ENCODE data around the gene ADD2.
"Not testable (repeated sequence)": the region's sequence is repeated elsewhere in the genome, so short reads cannot be mapped to it uniquely, and the experiment has no call there.

The ADD2 gene

DNA sequence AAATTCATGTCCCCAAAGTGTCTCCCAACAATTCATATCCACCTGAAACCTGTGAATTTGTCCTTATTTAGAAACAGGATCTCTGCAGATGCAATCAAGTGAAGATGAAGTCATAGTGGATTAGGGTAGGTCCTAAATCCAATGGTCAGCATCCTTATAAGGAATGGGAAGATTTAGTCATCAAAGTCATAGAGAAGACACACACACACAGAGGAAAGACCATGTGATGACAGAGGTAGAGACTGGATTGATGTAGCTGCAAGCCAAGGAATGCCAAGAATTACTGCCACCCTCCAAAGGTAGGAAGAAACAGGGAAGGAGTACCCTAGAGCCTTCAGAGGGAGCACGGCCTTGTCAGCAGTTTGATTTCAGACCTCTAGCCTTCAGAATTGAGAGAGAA lies 17.7 kb downstream of the ADD2 start:
- DNase-seq: no peak

DNA sequence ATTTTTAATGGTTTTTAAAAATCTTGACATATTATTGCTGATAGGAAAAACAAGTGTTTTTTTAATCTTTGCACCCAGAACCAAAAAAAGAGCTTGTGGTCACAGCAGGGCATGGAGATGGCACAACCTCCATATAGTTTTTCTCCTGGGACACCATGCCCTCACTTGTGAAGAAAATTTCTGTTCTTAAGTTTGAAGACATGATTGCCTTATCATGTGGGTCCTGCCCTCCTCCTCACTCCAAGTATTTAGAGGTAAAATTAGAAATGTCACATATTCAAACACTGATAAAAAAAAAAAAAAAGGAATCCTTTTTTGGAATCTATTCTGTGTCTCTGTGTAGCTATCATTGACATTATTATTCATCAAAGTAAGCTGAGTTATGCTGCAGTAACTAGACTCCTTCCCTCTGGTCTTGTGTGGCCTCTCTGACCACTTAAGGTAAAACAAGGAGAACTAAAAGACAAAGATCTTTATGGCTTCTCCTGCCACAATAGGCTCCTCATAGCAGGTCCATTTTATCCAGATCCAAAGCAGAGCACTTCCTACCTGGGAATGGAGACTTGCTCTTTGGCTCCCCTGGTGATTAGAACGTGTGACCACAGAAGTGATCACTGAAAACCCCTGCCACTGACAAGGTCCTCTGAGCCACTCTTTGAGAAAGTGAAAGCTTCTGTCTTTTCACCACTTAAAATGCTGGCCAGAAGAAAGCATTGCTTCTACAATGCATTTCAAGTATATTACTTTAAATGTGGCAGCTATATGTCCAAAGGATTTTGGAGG lies 19.8 kb downstream of the ADD2 start:
- DNase-seq: no peak

- DNase-seq: no peak
These were observed 20.7 kb downstream of the ADD2 start for GRCh38 chr2:70747284-70747683.

DNA sequence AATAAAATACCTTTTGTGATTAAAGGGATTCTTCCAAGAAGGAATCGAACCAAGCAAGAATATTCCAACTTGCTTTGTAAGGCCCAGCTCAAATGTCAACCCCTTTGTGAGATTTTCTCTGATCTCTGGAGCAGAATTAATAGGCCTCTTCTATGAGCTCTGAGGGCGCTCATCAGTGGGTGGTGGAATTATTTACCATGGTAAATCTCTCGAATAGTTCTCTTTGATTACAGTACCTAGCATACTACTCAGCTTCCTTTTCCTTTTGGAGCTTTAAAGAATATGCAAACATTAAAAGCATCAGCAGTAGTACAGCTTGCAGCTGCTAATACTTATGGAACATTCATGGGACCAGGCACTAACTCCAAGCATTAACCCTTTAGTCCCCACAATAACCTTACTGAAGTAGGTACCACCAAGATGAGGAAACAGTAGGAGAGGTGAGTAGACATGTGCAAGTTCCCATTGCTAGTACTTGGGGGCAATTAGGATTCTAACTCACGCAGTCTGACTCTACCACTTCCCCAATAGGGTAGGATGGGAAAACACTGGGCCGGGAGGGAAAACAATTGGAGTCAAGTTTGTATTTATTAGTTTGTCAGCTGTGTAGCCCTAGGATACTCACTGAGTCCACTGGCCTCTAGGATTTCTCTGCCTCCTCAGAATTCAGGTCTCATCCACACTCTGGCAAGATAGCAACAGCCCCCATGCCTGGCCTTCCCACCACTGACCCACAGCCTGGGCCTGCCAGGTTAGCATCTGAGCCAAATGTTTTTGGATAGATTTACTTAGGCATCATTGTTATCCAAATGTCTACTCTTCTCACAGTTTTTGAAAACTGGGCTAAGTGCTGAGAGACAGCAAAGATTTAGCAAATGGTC lies 21.7 kb downstream of the ADD2 start:
- DNase-seq: no peak

DNA sequence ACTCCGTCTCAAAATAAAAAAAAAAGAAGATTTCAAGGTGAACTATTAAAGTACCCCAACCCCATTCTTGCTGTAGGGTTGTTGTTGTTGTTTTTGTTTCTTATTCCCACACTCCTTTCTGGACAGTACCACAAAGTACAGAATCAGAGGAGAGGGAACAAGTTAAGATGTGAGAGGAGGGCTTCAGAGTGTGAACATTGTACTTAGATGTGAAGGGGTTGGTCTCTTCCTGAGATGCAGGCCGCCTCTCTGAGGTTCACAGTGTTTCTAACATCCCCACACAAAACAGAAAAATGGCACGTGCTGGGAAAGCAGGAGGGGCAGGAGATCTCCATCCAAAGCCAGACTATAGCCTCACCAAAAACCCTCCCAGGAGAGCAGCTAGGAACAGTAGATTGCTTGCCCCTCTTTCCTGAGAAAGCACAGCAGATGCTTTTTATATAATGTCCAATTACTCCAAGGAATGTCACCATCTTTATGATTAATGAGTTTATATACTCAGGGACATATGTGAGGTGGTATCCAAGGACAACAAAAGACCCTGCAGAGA lies 22.6 kb downstream of the ADD2 start:
- DNase-seq: no peak

DNA sequence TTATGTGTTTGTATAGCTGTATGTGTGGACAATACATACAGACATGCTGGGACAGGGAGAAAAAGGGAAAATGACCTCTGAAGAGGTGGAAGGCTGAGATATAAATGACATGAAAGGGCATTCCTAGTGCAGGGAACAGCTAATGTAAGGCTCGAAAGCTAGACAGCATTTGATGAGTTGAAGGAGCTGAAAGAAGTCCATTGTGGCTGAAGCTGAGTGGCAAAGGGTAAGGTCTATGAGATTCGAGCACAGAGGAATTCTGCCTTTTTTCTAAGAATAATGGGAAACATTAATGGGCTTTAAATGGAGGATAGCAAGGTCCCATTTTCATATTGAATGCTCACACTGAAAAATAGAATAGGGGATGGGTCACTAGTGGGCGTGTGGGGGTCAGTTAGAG lies 23.6 kb downstream of the ADD2 start:
- no peak for DNase-seq

DNA sequence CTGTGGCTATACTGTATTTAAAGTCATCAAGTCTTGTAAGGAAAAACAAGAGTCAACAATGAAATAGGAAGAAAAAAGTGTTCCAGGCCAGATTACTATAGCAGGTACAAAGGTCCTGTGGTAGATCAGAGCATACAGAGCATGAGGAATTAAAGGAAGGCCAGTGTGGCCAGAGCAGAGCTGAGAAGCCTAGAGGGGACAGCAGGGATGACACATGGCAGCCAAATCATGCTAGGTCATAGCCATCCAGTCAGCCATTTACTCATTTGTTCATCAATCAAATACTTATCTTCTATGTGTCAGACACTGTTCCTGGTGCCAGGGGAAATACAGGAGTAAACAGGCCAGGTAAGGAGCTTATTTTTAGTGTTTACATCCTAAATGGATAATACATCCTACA lies 24.3 kb downstream of the ADD2 start:
- DNase-seq: no peak

DNA sequence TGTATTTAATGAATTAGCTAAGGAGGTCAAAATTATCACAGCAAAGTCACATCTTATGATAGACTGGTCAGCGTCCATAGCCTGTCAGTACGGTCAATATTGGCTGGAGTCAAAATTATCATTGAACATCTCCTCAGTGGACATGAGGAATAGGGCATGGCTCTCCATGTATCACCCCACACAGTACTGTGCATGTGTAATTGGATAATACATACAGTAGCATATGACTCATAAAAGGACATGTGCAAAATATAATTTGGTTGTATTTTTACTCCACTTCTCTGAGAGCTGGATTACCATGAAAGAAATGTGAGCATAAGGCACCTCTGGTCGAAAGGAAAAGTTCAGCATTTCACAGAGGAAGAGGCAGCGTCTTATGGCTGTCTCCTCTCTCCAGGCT lies 24.9 kb downstream of the ADD2 start:
- no peak for DNase-seq

GRCh38 chr2:70739492-70739891 lies 28.5 kb downstream of the ADD2 start:
- DNase-seq: not testable (repeated sequence)

DNA sequence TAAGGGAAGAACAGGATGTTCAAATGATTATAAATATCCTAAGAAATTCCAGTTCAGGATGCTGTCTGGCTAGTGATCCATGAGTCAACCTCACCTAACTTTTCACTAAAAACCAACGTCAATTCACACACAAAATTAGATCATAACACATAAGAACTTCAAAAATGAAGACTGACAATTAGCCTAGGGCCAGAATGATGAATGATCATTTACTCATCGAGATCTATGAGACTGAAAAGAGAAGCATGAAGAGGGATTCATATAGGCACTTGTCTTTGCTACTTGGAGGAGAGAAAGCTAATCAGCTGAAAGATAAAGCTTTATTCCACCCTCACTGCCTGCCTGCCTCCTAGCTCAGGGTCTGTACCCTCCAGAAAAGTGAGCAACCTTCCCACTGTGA lies 29.8 kb downstream of the ADD2 start:
- DNase-seq: no peak

- DNase-seq: no peak
These were observed 32.9 kb downstream of the ADD2 start for GRCh38 chr2:70735071-70735470.

DNA sequence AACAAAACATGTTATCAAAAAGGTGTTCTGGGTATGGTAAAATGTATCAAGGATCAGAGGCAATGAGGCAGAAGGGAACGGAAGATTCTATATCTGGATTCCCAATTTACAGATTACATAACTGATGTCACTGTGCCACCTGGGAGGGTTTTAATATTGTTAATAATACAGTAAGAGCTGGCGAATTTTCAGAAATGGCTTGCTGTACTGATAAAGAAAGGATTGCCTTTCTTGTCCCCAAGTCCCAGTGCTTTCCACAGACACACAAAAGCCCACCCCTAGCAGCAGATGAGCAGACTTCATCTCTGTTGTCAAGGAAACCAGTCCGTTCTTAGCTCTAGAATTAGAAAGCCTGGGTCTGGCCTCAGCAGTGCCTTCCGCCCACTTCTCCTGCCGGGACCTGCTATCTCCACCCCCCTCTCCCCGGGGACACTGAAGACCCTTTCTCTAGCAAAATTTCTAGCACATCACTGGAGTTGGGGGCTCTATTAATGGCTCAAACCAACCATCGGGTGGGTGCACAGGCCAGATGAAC lies 34.3 kb downstream of the ADD2 start:
- DNase-seq: no peak

DNA sequence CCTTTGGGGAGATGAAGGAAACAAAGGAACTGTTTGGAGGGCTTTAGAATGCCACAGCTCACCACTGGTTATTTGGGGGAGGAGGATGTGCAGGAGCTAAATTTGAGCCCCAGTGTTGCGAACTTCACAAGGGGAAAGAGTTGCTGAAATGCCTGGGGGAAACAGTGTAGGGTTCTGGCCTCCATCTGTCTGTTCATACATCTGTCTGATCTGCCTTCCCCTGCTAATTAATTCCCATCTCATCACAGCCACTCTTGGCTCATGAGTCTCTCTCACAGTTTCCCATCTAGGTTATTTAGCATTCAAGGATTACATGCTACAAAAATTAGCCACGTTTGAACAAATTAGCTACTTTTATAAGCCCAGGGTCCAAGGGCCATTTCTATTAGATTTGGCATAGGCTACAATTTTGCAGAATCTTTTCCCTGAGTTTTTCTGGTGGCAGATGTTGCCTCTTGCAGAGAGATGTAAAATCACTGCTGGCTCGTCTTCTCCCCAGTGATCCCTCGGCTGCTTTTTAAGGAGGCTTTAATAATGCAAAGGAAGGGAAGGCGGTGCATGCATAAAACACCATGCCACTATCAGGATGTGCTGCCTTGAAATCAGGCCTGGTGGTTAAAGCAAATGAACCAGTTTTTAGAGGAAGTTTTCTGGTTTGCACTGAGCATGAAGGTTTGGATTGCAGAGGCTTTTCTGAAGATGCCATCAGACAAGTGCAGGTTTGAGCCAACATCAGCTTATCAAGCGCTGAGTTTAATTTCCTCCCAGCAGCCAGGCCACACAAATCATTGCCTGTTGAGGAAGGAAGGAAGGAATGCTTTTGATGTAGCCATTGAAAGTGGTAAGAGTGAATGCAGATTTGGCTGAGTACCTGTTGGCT lies 35.0 kb downstream of the ADD2 start:
- no peak for DNase-seq

DNA sequence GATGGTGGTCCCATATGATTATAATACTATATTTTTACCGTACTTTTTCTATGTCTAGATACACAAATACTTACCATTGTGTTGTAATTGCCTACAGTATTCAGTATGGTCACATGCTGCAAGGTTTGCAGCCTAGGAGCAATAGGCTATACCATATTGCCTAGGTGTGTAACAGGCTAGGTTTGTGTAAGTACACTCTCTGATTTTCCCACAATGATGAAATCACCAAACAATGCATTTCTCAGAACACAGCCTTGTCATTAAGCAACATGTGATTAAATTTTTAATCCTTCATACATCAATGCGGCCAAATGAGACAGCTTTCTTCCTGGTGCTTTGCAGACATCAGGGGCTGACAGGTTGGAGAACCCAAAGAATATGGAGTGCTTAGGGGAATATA lies 37.3 kb downstream of the ADD2 start:
- DNase-seq: no peak

GRCh38 chr2:70729647-70730046 lies 38.4 kb downstream of the ADD2 start:
- no peak for DNase-seq

- no peak for DNase-seq
These were observed 39.9 kb downstream of the ADD2 start for GRCh38 chr2:70728128-70728527.

DNA sequence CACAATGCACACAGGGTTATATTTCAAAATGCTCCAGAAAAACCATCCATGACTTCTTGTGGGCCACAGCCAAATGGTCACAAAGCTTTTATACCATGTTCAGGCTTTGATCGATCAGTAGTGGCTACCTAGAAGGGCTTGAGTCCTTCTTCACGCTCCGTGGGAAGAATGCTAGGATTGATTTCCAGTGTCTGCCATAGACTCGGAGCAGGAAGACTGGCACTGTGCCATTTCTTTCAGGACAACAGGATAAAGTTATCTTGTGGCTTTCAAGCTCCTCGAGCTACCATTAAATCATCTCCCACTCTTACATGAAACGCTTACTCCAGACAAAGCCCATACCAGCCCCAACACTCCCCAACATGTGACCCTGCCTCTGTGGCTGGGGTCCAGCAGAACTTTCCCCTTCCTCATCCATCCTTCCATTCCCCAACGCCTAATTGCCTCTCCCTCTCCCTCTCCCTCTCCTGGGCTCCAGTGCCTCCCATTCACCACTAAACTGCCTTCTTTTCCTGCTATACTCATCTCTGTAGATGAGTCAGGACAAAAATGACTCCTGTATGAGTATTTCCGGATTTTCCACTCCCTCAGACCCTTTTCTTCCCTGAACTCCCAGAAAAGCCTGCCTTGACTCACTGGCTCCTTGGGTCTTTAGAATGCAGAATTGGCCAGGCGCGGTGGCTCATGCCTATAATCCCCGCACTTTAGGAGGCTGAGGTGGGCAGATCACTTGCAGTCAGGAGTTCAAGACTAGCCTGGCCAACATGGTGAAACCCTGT lies 40.9 kb downstream of the ADD2 start:
- DNase-seq: no peak

DNA sequence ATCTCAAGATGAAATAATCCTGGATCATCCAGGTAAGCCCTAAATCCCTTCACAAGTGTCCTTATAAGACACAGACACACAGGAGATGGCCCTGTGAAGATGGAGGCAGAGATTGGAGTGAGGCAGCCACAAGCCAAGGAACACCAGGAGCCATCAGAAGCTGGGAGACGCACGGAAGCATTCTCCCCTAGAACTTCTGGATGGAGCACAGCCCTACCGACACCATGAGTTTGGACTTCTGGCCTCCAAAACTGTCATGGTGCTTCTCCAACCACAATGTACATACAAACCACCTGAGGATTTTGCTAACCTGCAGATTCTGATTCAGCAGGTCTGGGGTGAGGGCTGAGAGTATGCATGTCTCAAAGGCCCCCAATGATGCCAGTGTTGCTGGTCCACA lies 42.5 kb downstream of the ADD2 start:
- DNase-seq: no peak

- no peak for DNase-seq
These were observed 43.6 kb downstream of the ADD2 start for GRCh38 chr2:70724366-70724765.

DNA sequence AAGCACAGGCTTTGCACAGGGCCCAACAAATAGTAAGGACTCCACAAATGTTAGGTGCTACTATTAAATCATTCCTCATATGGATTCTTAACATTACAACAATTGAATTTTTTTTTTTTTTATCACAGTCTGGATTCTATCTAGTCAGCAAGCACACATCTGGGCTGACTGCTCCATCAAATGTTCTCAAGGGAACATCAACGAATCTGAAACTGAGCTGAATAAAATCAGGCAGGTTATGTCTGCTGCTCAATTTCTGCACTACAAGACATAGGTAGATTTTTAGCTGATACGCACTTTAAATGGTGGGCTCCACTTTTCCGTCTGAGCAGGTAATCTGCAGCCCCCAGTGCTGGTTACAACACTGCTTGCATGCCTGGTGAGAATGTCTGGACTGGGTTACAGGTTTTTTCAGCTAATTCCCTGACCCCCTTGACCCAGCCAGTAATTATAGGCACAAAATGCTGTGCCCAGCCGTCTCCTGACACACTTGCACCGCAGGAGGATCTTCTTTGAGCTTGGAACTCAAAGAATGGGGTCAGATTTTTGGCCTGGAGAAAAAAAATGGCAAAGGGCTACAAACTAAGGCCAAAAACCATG lies 44.6 kb downstream of the ADD2 start:
- no peak for DNase-seq

DNA sequence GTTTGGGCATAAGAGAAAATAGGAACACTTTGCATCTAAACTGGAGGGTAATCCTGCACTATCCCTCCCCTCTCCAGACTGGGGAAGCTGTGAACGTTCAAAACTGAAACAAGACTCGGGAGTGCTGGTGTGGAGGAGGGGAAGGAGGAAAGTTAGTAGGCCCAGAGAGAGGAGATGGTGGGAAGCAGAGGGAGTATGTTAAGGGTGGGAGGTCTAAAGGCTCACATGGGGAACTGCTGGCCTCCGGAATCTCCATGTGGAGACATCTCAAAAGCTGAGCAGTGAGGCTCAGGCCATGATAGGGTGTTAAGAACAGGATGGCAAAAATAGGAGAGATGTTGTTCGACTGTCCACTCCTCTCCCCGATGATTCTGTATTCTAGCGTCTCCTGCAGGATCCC lies 47.9 kb downstream of the ADD2 start:
- DNase-seq: no peak

All from NCI-H146 (cell line).